OCI-LY7 (cell line): Measurements from ENCODE around the gene RBBP5. TPM values are rescaled to one million over a fixed set of nuclear protein-coding genes. Genes with fewer than 3 reads are reported as not detected.

Experiments used
- BruUV-seq: library from RNA; stranded (reverse); fragments of 400-500 nt; replicated peaks from 2 replicates; lab custom pipeline; 2021; lab: Mats Ljungman, UMichigan
- CTCF ChIA-PET: fragments of 300-600 bp; sonication (Branson Sonifier 250); formaldehyde crosslinking; loops from one replicate; lab custom pipeline; 2022; ENCODE audit warnings: antibody characterized with exemption; ENCODE audit not compliant: unreplicated experiment; lab: Charles Lee
- POLR2A ChIA-PET: fragments of 300-600 bp; sonication (Branson Sonifier 250); formaldehyde crosslinking; loops from one replicate; lab custom pipeline; 2022; ENCODE audit warnings: antibody characterized with exemption; lab: Charles Lee
- DNase-seq: peaks from one replicate; pipeline ENCODE4 v3.0.0-alpha.2; 2015; ENCODE audit warnings: low spot score
- H2AFZ ChIP-seq: fragments of 200-600 bp; sonication (generic), shearing (Covaris generic); 2 replicates; pipeline ENCODE4 v1.6.1; 2014; ENCODE audit warnings: mild to moderate bottlenecking, antibody characterized with exemption, low read length, moderate library complexity
- H3K27ac ChIP-seq: fragments of 200-600 bp; sonication (generic); 2 replicates; pipeline ENCODE4 v1.5.1; 2014; ENCODE audit warnings: mixed run types, low read depth, mild to moderate bottlenecking, moderate library complexity, low read length, inconsistent platforms; ENCODE audit not compliant: poor library complexity, severe bottlenecking
- H3K36me3 ChIP-seq: fragments of 200-600 bp; sonication (generic); 2 replicates; pipeline ENCODE4 v1.6.1; 2014; ENCODE audit warnings: mild to moderate bottlenecking, antibody characterized with exemption, low read length, moderate library complexity, mixed read lengths; ENCODE audit not compliant: insufficient read depth
- H3K4me1 ChIP-seq: fragments of 200-600 bp; sonication (generic); 2 replicates; pipeline ENCODE4 v1.5.1; 2014; ENCODE audit warnings: mild to moderate bottlenecking, low read length; ENCODE audit not compliant: insufficient read depth, poor library complexity, severe bottlenecking
- H3K4me2 ChIP-seq: fragments of 200-600 bp; sonication (generic); 2 replicates; pipeline ENCODE4 v1.6.1; 2014; ENCODE audit warnings: mild to moderate bottlenecking, low read length
- H3K4me3 ChIP-seq: fragments of 200-600 bp; sonication (generic); 2 replicates; pipeline ENCODE4 v1.5.1; 2014; ENCODE audit warnings: mild to moderate bottlenecking, low read depth, low read length; ENCODE audit not compliant: poor library complexity, severe bottlenecking
- H3K79me2 ChIP-seq: fragments of 200-600 bp; sonication (generic); 2 replicates; pipeline ENCODE4 v1.6.1; 2016; ENCODE audit warnings: low read depth, mild to moderate bottlenecking, low read length, moderate library complexity, mixed read lengths; ENCODE audit not compliant: insufficient read depth
- H3K9me2 ChIP-seq: fragments of 200-600 bp; sonication (generic); 2 replicates; pipeline ENCODE4 v1.6.1; 2016; ENCODE audit warnings: mild to moderate bottlenecking, low read length, mixed read lengths; ENCODE audit not compliant: insufficient read depth
- H3K9me3 ChIP-seq: fragments of 200-600 bp; sonication (generic); 2 replicates; pipeline ENCODE4 v1.6.1; 2014; ENCODE audit warnings: mild to moderate bottlenecking, mixed run types, low read length, mixed read lengths
- H4K20me1 ChIP-seq: fragments of 200-600 bp; sonication (generic); 2 replicates; pipeline ENCODE4 v1.6.1; 2014; ENCODE audit warnings: mild to moderate bottlenecking, antibody characterized with exemption, low read length, moderate library complexity, mixed read lengths; ENCODE audit not compliant: insufficient read depth
- EZH2phosphoT487 ChIP-seq: fragments of 200-600 bp; sonication (generic); IDR thresholded peaks from 2 replicates; pipeline ENCODE4 v1.6.1; 2018; ENCODE audit warnings: low read depth, borderline replicate concordance, mild to moderate bottlenecking, mixed run types, antibody characterized with exemption, low read length, moderate library complexity, mixed read lengths
- intact Hi-C: fragments of 100-400 bp; cut with micrococcal nuclease; formaldehyde crosslinking; loops from one replicate; pipeline ENCODE4 v1.10.0; 2022; ENCODE audit not compliant: unreplicated experiment
- total RNA-seq, 2 experiments: library from RNA; depleted of rRNA in 1 of 2; stranded (reverse); fragments of >200 nt in 1 of 2; shearing (Covaris generic) in 1 of 2; gene quantifications; 2 replicates each; pipeline ENCODE4 v1.2.3, GENCODE V29; 2014 to 2022
- TF ChIP-seq, protein P1 (sequence below): fragments of 200-600 bp; sonication (generic); conservative IDR thresholded peaks from 2 replicates; pipeline ENCODE4 v1.5.1; 2014; ENCODE audit warnings: mild to moderate bottlenecking, antibody characterized with exemption, low read length, moderate library complexity, mixed read lengths

The RBBP5 gene
- total RNA-seq, 2 experiments from 2014 or later: 11.9 to 17.4 TPM

DNA sequence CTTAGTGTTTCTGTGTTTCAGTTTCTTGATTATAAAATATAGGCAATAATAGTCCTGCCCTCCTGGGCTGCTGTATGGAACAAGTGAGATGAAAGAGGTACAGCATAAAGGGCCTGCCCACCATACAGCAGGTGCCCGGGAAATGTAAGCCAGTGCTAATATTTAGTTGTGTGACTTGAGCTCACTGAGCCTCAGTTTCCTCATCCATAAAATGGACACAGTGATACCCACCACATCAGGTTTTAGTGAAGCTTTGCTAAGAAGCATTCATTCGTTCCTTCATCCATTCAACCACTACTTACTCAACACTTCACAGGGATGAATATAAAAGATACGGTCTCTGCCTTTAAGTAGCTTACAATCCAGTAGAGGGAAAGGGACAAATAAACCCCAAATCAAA, 58.9 kb downstream of the RBBP5 start:
- Histone ChIP-seq H3K79me2 (no peaks in the 10 kb centered on the region), H3K9me3 (no peaks in the 10 kb centered on the region), H3K27ac (no peak overlapping the region), H4K20me1 (no peaks in the 10 kb centered on the region; the same call in 1 of the 2 replicates), H3K9me2 (no peaks in the 10 kb centered on the region), H2AFZ (no peak overlapping the region), H3K4me1 (no peaks in the 10 kb centered on the region), H3K4me3 (no peak overlapping the region), H3K36me3 (no peaks in the 10 kb centered on the region), H3K4me2 (no peak overlapping the region)
- DNase-seq: no peak
- TF ChIP-seq EZH2phosphoT487: no peak
- TF ChIP-seq, protein P1, sequence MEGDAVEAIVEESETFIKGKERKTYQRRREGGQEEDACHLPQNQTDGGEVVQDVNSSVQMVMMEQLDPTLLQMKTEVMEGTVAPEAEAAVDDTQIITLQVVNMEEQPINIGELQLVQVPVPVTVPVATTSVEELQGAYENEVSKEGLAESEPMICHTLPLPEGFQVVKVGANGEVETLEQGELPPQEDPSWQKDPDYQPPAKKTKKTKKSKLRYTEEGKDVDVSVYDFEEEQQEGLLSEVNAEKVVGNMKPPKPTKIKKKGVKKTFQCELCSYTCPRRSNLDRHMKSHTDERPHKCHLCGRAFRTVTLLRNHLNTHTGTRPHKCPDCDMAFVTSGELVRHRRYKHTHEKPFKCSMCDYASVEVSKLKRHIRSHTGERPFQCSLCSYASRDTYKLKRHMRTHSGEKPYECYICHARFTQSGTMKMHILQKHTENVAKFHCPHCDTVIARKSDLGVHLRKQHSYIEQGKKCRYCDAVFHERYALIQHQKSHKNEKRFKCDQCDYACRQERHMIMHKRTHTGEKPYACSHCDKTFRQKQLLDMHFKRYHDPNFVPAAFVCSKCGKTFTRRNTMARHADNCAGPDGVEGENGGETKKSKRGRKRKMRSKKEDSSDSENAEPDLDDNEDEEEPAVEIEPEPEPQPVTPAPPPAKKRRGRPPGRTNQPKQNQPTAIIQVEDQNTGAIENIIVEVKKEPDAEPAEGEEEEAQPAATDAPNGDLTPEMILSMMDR: no peak
- ChIA-PET POLR2A (interaction anchor here (1.8 kb wide), 1 partner anchor 8 kb away, joined by 3 read pairs; no protein-coding TSS in a partner anchor), CTCF (interaction anchor here (1.5 to 1.9 kb wide), 2 partner anchors 13 to 71 kb away, joined by 4 to 7 read pairs; no protein-coding TSS in a partner anchor)
- intact Hi-C loops: loop anchor here (10.0 kb wide), 1 partner anchor 192 kb away; no protein-coding TSS in a partner anchor
- BruUV-seq: no TSS peak

DNA sequence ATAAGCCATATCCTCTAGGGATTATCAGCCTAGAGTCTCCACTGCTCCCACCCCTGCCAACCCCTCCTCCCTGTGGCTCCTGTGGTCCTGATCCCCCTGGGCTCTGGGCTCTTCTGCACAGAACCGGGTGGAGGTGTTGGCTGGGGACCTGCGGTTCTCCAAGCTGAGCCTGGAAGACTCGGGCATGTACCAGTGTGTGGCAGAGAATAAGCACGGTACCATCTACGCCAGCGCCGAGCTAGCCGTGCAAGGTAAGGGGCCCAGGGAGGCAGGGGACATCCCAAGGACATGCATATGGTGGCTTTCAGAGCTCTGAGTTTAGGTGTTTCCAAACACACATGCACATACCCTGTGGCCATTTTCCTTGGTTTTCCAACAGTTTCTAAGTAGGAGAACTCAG, 59.5 kb downstream of the RBBP5 start:
- H3K9me2 ChIP-seq: no peaks in the 10 kb centered on the region
- H3K36me3 ChIP-seq: no peaks in the 10 kb centered on the region
- no peak overlapping the region for H3K4me3 ChIP-seq
- no TSS peak for BruUV-seq
- H3K4me1 ChIP-seq: no peaks in the 10 kb centered on the region
- H4K20me1 ChIP-seq: no peaks in the 10 kb centered on the region; the same call in 1 of the 2 replicates
- TF ChIP-seq, protein P1: no peak
- TF ChIP-seq EZH2phosphoT487: no peak
- no peak overlapping the region for H3K27ac ChIP-seq
- CTCF ChIA-PET: interaction anchor here (0.6 to 2.0 kb wide), 9 partner anchors 10 to 254 kb away, joined by 3 to 9 read pairs (median 3); no protein-coding TSS in a partner anchor
- POLR2A ChIA-PET: no interaction called here
- intact Hi-C loops: loop anchor here (10.0 kb wide), 1 partner anchor 192 kb away; no protein-coding TSS in a partner anchor
- no peak overlapping the region for H3K4me2 ChIP-seq
- H3K79me2 ChIP-seq: no peaks in the 10 kb centered on the region
- no peak for DNase-seq
- no peak overlapping the region for H2AFZ ChIP-seq
- no peaks in the 10 kb centered on the region for H3K9me3 ChIP-seq

DNA sequence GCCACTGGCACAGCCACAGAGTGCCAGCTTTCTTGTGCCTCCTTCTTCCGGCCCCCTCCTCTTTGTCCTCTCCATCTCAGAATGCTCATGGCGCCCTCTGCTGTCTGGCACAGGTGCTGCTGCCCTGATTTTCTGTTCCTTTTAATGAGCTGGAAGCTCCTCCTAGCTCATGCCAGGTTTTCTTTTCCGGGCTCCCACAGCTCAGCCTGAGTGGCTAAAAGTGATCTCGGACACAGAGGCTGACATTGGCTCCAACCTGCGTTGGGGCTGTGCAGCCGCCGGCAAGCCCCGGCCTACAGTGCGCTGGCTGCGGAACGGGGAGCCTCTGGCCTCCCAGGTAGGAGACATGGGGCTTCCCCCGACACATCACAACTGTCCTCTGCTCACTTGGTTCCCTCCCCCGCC, 60.1 kb downstream of the RBBP5 start:
- ChIA-PET POLR2A (interaction anchor here (0.6 kb wide), 1 partner anchor 63 kb away, joined by 3 read pairs; no protein-coding TSS in a partner anchor), CTCF (interaction anchor here (0.6 to 2.0 kb wide), 17 partner anchors 9 to 254 kb away, joined by 3 to 9 read pairs (median 3); partner anchors contain the start of gene RBBP5)
- Histone ChIP-seq H3K4me3 (no peak overlapping the region), H3K4me1 (no peaks in the 10 kb centered on the region), H3K9me3 (no peaks in the 10 kb centered on the region), H4K20me1 (no peaks in the 10 kb centered on the region; the same call in 1 of the 2 replicates), H3K36me3 (no peaks in the 10 kb centered on the region), H3K79me2 (no peaks in the 10 kb centered on the region), H3K4me2 (no peak overlapping the region), H2AFZ (no peak overlapping the region), H3K9me2 (no peaks in the 10 kb centered on the region), H3K27ac (no peak overlapping the region)
- TF ChIP-seq EZH2phosphoT487: no peak
- TF ChIP-seq, protein P1: peak; percentile 92
- DNase-seq: peak; percentile 68
- intact Hi-C loops: loop anchor here (1.0 to 10.0 kb wide), 3 partner anchors 72 to 253 kb away; no protein-coding TSS in a partner anchor
- no TSS peak for BruUV-seq
